GM21737 (cell line): ENCODE measurements around the gene STRIP1.

Experiments
- ATAC-seq: cut with Tn5 transposase; IDR thresholded peaks from one replicate; pipeline ENCODE4 v1.9.1; 2021; ENCODE audit warnings: mild to moderate bottlenecking, moderate library complexity; ENCODE audit not compliant: unreplicated experiment

STRIP1 gene

GRCh38 chr1:110034451-110035235 is at the start of gene STRIP1:
Gene STRIP1 (plus strand): TSS chr1:110034624. CDS start chr1:110034638, 14 bp downstream.
- ATAC-seq, result peak; percentile 83

GRCh38 chr1:109985247-109986053 is 49.0 kb upstream of the STRIP1 start:
- no peak for ATAC-seq

DNA sequence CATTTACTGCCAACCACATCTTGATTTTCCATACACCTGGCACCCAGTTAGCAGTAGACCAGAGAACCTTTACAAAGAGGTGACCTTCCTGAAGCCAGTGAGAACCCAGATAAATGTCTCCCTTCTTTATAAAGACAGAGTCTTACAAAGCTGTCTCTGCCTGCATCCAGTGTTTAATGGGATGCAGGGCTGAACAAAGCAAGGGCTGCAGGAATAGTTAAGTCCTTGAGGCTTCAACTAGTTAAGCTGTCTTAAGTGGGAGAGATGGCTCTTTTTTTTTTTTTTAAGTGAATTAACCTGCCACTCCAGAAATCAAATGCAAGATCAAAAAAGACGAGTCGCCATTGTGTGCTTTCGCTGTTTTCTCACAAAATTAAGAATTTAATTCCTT is 48.4 kb upstream of the STRIP1 start:
- no peak for ATAC-seq

GRCh38 chr1:109988349-109988914 is 46.0 kb upstream of the STRIP1 start:
- ATAC-seq, result no peak

DNA sequence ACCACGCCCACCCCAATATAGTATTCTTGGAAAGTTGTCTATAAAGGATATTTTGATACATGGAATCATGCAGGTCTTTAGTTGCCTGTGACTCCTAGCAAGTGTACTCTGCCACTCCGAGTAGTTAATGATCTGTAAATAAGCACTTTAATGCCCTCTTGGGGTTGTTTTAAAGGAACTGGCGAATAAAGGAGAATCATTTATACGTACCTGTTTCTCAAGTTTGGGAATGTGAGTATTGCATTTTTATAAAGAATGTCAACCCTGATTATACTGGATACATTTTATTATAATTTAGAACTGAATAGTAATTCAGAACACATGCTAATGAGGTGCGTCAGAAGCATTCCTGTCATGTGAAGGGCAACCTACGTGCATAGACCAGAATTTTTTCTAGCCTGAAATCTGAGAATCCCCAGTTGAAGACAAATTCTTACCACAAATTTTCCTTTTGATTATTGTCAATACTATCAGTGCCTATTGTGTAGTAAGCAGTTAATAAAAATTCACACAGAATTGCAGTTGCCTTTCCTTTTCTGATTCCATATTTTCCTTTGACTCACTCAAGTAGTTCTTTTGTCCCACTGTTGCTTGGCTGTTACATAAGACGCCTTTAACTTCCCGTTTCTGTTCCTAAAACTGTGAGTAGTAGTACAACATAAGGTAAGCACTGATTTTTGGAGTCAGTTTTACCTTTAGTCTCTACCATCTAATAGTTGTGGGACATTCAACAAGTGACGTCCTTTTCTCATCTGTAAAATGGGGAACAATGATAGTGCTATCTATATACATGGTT is 44.7 kb upstream of the STRIP1 start:
- no peak for ATAC-seq

GRCh38 chr1:109990302-109990653 is 44.1 kb upstream of the STRIP1 start:
- no peak for ATAC-seq

GRCh38 chr1:109991400-109991925 is 43.0 kb upstream of the STRIP1 start:
- ATAC-seq, result no peak

DNA sequence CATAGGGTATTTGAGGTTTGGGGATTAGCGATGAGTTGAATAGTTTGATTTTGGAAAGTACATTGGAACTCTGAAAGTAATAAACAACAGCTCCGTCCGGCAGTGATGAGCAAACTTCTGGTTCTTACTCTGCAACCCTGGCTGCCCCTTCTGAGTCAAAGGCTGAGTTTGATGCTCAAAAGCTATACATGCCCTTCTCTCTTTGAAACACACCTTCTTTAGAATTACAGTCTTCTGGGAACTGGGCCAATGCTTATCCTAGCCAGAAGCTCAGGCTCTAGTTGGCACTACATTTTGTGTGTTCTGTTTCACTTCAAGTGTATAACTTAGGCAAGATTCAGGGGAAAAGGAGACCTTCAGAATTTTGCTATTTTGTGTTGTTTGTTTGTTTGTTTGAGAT is 40.5 kb upstream of the STRIP1 start:
- no peak for ATAC-seq

DNA sequence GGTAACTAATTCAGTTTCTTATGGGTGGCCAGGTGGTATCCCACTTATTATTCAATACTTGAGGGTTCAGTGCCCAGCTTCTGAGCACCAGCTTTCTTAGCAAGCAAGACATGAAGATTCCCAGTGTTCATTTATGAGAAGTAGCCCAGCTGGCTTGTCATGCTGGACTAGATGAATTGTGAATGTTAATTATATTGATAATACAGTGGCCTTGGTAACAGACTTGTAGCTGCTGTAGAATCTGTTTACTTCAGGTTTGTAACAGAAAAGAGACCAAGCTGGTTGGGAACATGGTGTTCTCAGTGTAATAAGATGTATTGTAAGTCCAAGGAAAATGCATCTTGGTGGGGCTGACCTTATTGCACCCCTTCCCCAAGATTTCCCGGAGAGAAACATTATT is 39.8 kb upstream of the STRIP1 start:
- no peak for ATAC-seq

DNA sequence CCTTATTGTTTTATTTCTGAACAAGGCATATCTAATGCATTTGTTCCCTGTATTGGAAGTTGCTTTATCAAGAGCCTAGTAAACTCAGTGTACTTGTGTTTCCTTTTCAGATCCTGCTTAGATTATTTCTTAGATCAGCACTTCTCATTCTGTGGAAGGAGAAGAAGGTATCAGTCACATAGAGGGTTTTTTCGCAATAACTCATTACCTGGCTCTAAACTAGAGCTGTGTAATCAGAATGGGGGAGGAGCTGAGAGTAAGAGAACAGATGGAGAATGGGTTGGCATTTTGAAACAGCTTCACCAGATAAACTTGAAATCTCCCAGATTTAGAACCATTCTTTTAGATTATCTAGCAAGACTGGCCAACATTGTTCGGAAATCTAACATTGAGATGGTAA is 38.9 kb upstream of the STRIP1 start:
- ATAC-seq, result no peak

DNA sequence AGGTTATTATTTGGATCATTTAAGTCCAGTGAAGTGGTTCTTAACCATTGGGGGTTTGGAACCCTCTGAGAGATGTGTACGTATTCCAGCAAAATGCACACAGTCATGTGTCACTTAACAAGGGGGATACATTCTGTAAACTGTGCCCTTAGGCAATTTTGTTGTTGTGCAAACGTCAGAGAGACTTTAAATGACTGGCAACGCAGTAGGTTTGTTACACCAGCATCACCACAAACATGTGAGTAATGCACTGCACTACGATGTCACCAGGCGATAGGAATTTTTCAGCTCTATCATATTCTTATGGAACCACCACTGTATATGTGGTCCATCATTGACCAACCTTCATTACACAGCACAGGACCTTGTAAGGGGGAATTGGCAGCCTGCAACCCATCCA is 37.9 kb upstream of the STRIP1 start:
- no peak for ATAC-seq

DNA sequence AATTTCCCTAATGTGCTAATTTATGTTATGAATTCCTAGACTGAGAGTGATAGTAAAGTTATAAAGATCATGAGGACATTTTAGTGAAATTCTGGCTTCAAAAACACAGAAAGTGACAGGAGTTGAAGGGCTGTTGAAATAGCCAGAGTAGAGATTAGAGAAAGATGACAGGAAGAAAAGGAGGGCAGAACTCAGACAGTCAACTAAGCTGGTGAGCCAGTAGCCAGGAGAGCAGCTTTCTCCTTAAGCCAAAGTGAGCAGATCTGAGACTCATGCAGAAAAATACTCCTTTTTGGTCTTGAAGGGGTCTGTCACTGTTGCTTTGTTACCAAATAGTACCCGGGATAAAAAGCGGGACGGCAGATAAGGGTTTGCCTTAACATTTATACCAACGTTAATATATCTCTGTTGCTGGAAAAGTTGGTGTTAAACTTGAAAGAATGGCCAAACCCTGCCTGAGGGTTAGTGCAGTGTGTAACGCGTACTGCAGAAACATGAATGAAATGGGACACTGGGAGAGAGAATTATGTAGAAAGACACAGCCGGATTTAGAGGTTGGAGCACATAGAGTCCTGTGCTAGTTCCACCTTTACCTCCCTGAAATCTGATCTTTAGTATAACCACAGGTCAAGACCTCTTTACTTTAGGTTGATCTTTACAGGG is 37.1 kb upstream of the STRIP1 start:
- ATAC-seq, result no peak

- ATAC-seq, result no peak
These were observed 36.6 kb upstream of the STRIP1 start for GRCh38 chr1:109997867-109998229.

- ATAC-seq, result no peak
These were observed 31.7 kb upstream of the STRIP1 start for GRCh38 chr1:110002695-110003094.

DNA sequence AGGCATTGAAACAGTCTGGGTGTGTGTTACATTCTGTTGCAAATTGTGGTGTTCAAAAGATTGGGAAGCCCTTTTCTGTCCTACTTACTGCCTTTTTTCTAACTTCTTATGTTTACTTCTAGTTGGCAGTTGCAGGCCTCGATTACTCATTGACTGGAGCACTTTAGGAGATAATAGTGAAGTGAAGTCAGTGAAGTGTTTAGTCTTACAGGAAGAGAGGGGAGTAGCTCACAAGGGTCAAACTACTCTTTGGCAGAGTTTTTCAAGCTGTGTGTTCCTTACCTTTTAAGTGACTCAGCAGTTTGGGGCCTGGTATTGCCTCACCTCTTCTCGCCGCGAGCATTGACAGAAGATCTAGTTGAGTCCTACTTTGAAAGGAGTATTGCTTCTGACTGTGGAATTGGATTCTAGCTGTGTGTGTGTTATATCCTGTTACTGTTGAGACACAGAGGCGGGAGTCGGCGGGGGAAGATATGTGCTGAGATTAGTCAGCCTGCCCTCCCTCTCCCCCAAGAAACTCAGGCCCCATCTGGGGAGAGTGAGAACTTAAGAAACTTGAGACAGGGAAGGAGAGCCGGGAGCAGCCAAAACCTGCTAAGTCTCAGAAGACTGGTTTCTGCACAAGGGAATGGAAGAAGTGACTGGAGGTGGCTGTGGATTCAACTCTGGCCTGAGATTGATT is 30.5 kb upstream of the STRIP1 start:
- ATAC-seq, result peak; percentile 70

DNA sequence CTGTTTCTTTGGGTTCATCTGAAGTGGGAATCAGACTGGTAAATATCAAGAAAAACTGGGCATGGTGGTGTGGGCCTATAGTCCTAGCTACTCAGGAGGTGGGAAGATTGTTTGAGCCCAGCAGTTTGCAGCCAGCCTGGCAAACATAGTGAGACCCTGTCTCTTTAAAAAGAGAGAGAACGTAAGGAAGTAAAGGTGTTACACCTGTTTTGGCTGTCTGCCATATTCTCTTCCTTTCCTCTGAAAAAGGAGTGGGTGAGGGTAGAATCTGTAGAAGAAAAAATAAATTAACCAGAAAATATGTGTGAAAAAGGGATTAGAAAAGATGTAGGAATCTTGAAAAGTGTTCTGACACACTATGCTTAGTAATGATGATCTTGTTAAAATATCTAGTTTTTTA is 29.8 kb upstream of the STRIP1 start:
- ATAC-seq, result no peak

- ATAC-seq, result no peak
These were observed 28.5 kb upstream of the STRIP1 start for GRCh38 chr1:110005971-110006370.

DNA sequence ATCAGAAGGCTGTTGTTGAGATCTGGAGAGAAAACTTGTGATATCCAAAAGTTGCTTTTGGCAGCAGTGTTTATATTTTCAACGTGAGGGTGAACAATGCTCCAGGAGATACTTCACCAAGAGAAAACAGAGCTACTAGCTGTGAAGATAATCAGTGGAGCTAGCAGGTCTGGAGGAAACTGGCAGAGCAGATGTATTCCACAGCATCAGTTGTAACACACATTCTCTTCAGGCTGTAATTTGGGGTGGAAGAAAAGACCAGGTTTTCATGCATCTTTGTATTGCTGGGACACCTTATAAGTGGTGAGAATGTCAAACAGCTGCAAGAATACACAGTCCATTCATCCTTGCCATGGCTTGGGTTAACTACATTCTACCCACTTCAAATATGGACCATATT is 27.9 kb upstream of the STRIP1 start:
- no peak for ATAC-seq

GRCh38 chr1:110007046-110007830 is 27.2 kb upstream of the STRIP1 start:
- ATAC-seq, result no peak
